Vagina (tissue), 2 donors: ENCODE results near the gene HIRA.

Experiments
- POLR2A ChIP-seq, 2 donors: fragments of 450-650 bp; IDR thresholded peaks; one replicate each; pipeline ENCODE4 v1.6.1; 2017; ENCODE audit warnings: antibody characterized with exemption in 2 of 2, mild to moderate bottlenecking in 2 of 2, moderate library complexity in 2 of 2
- TF ChIP-seq, protein P1 (sequence below), 3 experiments: fragments of 450-650 bp in 2 of 3; fragments of 200-600 bp in 1 of 3; sonication (generic) in 1 of 3; IDR thresholded peaks; one replicate each; pipeline ENCODE4 v1.5.1; 2017 to 2019; ENCODE audit warnings: antibody characterized with exemption in 3 of 3, mild to moderate bottlenecking in 2 of 3, moderate library complexity in 2 of 3

DNA sequence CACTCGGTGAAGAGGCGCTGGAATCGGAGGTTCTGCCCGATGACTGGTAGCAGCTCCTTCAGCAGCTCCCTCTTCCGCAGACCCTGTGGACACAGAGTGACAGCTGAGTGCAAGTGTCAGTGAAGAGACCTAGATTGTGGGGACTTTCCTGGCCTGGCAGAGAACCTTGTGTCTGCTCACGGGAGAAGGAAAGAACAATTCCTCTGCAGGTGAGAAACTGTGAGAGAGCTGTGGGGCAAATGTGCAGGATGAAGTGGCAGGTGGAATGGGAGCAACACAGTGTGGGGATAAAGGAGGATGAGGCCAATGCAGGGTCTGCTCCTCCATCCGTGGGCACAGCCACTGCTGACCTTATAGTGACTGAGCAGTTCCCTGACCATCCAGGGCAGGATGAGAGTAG is 100.1 kb downstream of the HIRA start:
- TF ChIP-seq, protein P1, sequence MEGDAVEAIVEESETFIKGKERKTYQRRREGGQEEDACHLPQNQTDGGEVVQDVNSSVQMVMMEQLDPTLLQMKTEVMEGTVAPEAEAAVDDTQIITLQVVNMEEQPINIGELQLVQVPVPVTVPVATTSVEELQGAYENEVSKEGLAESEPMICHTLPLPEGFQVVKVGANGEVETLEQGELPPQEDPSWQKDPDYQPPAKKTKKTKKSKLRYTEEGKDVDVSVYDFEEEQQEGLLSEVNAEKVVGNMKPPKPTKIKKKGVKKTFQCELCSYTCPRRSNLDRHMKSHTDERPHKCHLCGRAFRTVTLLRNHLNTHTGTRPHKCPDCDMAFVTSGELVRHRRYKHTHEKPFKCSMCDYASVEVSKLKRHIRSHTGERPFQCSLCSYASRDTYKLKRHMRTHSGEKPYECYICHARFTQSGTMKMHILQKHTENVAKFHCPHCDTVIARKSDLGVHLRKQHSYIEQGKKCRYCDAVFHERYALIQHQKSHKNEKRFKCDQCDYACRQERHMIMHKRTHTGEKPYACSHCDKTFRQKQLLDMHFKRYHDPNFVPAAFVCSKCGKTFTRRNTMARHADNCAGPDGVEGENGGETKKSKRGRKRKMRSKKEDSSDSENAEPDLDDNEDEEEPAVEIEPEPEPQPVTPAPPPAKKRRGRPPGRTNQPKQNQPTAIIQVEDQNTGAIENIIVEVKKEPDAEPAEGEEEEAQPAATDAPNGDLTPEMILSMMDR (IDR thresholded peaks at IDR 0.05): no peak
- TF ChIP-seq POLR2A (IDR thresholded peaks at IDR 0.05): no peak
